ENCODE results near the gene GLG1.
"Not testable (repeated sequence)": the region's sequence is repeated elsewhere in the genome, so short reads cannot be mapped to it uniquely, and the experiment has no call there.

Gene GLG1

GRCh38 chr16:74524926-74525325 lies 82.0 kb downstream of the GLG1 start:
- DNase-seq: no peak

DNA sequence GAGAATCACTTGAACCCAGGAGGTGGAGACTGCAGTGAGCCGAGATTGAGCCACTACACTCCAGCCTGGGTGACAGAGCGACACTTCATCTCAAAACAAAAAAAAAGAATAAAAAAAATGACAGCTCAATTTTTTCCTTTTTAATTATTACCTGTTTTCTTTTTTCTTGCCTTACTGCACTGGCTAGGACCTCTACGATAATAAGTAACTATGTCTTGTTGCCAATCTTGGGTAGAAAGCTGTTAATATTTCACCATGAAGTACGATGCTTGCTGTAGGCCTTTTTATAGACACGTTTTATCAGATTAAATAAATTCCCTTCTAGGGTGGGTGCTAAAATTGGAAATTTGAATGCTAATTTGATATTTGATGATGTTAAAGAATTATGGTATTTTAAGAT lies 82.8 kb downstream of the GLG1 start:
- DNase-seq: no peak

DNA sequence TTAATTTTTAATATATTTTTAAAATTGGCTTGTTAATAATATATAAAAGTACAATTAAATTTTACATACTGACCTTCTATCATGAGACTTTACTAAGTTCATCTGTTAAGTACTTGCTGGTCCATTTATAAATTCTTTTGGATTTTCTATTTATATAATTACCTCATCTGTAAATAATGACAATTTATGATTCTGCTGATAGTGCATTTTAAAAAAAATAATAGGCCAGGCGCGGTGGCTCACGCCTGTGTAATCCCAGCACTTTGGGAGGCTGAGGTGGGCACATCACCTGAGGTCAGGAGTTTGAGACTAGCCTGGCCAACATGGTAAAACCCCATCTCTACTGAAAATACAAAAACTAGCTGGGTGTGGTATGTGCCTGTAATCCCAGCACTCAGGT lies 83.2 kb downstream of the GLG1 start:
- not testable (repeated sequence) for DNase-seq

DNA sequence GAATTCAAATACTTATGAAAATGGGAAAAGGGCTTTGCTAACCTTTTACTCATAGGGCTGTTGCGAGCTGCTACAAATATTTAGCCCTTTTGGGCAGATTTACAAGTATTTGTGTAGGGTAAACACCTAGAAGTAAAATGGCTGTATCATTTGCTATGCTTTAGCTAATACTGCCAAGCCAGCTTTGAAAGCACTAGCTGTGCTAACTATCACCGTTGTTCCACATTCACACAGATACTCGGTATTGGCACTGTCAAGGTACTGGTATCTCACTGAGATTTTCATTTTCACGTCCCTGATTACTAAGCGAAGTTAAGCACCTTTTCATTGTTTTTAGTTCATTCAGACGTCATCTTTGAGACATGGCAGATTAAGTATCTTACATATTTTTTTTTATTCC lies 84.8 kb downstream of the GLG1 start:
- DNase-seq: no peak

DNA sequence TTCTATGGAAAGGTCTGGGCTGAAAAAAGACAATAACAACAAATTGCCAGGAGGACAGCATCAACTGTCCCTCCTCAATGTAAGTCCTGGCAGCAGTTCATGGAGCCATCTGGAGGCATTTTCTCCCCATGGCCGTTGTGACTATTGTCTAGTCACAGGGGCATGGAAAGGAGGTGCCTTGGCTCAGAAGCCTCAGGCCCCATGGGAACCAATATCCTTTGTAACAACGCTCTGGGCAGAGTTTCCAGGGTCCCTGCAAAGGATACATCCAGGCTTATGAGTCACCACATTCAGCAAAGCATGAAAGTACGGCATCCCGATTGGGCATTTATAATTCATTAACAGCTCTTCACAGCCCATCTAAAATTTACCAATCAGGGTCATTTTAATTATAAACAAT lies 85.2 kb downstream of the GLG1 start:
- DNase-seq: no peak

DNA sequence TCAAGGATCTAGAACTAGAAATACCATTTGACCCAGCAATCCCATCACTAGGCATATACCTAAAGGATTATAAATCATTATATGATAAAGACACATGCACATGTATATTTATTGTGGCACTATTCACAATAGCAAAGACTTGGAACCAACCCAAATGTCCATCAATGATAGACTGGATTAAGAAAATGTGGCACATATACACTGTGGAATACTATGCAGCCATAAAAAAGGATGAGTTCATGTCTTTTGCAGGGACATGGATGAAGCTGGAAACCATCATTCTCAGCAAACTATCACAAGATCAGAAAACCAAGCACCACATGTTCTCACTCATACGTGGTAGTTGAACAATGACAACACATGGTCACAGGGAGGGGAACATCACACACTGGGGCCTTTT lies 88.0 kb downstream of the GLG1 start:
- not testable (repeated sequence) for DNase-seq

DNA sequence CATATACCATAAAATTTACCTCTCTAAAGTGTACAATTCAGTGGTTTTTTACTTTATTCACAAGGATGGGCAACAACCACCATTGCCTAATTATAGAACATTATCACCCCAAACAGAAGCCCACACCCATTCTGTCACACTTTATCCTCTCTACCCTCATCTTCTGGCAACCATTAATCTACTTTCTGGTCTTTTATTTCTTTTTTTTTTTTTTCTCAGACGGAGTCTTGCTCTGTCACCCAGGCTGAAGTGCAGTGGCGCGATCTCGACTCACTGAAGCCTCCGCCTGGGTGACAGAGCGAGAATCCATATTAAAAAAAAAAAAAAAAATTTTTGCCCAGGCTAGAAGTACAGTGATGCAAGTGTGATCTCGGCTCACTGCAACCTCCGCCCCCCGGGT lies 95.0 kb downstream of the GLG1 start:
- no peak for DNase-seq

- no peak for DNase-seq
Observed at GRCh38 chr16:74505011-74505410, 101.9 kb downstream of the GLG1 start.

GRCh38 chr16:74503412-74503811 lies 103.5 kb downstream of the GLG1 start:
- no peak for DNase-seq

- no peak for DNase-seq
Observed at GRCh38 chr16:74501484-74502478, 105.1 kb downstream of the GLG1 start.

- no peak for DNase-seq
Observed at GRCh38 chr16:74500907-74501306, 106.0 kb downstream of the GLG1 start.

DNA sequence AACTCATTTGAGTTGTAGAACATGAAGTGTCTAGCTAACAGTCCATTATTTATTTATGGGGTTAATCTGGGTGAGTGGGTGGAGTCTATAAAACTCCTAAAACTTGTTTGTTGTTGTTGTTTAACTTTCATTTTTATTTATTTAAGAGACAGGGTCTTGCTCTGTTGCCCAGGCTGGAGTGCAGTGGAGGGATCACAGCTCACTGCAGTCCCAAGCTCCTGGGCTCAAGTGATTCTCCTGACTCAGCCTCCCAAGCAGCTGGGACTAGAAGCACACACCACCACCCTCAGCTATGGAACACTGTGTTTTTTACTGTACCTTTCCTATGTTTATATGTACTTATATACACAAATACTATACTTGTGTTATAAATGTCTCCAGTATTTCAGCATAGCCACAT lies 107.8 kb downstream of the GLG1 start:
- no peak for DNase-seq

DNA sequence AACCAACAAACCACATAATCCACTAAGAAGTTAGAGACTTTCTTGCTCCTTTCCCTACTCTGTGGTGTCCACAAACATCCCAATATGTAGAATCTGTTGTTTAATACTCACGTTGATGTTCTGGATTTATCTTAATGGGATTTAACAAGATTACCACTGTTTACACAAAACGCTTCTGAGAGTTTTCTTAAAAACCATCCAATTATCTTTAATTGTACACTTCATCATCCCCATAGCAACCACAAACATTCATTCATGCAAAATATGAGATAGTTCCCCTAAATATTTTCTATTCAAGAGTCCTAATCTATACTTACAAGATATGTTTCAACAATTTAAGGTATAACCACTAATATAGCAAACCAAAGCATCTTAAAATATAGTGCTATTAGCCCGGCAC lies 109.2 kb downstream of the GLG1 start:
- no peak for DNase-seq

GRCh38 chr16:74496054-74496453 lies 110.9 kb downstream of the GLG1 start:
- no peak for DNase-seq

DNA sequence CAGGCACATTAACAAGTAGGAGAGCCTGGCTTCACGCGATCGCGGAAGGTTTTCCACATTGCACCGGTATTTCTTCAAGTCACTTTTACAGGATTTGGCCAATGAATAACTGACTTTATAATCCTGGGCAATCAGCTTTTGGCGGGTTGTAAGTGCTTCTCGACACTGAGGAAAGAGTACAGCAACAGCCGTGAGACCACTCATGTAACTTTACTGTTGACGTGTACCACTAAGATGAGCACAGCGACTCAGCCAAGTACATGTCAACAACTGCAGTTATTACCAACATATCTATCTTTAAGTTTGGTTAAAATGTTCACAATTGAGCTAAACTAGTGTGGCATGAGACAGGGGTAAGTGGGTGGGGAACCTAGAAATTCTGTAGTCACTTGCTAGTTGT lies 113.9 kb downstream of the GLG1 start:
- no peak for DNase-seq

- no peak for DNase-seq
Observed at GRCh38 chr16:74487634-74488495, 119.0 kb downstream of the GLG1 start.

DNA sequence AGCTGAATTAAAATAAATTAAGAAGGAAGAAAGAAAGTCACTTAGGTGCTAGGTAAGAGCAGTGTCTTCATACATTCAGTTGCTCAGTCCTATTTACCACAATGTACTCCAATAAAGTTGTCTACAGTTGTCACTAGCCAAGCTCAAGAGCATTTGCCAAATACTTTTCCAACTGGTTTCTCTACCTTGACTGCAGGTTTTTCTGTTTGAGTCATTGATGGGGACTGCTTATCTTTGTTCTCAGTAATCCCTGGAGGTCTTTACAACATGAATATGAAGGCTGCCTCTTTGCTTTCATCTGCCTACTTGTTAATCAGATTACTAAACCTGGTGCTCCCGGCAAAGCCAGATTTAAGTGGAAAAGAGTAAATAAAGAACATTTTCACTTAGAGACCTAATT lies 121.0 kb downstream of the GLG1 start:
- no peak for DNase-seq

DNA sequence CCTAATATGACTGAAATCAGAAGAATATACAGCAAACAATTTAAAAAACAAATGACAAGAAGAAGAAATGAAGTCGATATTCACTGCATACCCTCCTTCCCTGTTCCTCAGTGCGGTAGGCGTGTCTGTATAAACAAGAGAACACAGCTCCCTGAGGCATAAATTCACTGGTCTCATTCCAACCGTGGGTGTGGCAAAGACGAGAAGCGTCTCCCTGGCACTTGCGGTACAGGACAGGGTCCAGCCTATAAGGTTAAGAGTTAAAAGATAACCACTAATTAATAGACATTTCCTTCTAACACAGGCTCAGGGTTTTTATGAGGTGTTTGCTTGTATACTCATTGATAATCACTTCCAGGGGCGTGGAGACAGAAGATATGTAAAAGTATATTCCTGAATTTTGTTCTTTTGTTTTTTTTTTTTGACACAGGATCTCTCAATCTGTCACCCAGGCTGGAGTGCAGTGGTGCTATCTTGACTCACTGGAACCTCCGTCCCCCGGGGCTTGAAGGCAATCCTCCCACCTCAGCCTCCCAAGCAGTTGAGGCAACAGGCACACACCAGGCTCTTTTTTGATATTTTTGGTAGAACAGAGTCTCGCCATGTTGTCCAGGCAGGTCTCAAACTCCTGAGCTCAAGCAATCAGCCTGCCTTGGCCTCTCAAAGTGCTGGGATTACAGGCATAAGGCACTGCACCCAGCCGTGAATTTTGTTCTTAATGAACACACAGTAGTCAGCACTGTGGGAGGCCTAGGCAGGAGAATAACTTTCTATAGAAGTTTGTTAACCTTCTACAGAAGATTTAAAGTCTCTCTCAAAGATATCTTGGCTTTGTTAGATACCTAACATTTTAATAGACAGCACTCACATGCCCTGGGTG lies 126.5 kb downstream of the GLG1 start:
- DNase-seq: no peak

DNA sequence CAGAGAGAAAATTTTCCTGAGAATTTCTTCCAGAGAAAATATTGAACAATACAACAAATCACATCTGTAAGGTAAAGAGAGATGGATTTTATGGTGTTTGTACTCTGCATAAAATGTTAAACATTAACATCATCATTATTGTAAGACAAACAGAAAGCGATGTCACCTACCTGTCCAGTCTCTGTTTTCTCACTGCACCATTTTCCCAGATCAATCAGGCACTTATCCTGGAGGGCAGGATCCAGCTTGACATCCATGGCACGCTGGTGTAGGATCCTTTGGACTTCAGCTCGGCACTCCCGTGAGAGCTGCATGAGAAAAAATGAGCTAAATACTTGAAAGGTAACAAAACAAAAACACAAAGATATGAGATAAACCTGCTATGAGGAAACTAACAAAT lies 129.7 kb downstream of the GLG1 start:
- DNase-seq: no peak

DNA sequence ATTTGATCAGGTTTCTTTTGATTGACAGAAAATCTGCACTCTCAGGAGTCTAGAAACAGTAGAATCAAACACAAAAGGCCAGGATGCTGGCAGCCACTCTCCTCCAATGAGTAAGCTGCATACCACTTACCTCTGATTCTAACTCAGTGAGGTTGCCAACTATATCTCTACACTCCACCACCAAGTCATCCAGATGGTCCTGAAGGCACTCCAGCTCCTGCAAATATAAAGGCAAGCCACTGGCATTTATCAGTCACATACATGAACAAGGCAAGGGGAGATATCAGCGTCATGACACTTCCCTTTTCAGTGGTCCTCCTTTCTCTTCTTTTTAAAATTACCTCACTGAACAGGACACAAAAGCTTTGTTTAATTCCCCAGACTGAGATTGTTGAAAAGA lies 132.5 kb downstream of the GLG1 start:
- no peak for DNase-seq

DNA sequence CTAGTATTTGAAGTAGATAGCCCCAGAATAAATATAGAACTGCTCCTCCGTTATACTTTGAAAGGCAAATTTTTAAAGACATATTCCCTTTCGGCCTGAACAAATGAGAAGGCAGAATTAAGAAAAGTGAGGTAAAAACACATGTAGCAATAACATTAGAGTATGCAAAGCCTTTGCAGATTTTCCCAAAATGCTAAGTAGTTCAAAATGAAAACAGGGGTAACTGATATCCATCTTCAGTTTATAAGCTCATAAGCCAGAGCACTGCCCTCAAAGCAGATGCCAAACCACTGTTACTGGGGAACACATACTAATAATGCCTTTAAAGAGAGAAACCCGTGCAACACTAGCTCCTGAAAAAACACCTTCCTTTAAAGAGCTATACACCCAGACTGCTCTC lies 134.4 kb downstream of the GLG1 start:
- DNase-seq: no peak

GRCh38 chr16:74472010-74472409 lies 134.9 kb downstream of the GLG1 start:
- DNase-seq: no peak

- no peak for DNase-seq
Observed at GRCh38 chr16:74469946-74470478, 136.9 kb downstream of the GLG1 start.
